ENCODE measurements around the gene PRPF39.
A peak's percentile ranks its signal among the peaks of the same experiment; 100 is the strongest.

PRPF39 gene, protein sequence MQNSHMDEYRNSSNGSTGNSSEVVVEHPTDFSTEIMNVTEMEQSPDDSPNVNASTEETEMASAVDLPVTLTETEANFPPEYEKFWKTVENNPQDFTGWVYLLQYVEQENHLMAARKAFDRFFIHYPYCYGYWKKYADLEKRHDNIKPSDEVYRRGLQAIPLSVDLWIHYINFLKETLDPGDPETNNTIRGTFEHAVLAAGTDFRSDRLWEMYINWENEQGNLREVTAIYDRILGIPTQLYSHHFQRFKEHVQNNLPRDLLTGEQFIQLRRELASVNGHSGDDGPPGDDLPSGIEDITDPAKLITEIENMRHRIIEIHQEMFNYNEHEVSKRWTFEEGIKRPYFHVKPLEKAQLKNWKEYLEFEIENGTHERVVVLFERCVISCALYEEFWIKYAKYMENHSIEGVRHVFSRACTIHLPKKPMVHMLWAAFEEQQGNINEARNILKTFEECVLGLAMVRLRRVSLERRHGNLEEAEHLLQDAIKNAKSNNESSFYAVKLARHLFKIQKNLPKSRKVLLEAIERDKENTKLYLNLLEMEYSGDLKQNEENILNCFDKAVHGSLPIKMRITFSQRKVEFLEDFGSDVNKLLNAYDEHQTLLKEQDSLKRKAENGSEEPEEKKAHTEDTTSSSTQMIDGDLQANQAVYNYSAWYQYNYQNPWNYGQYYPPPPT

DNA sequence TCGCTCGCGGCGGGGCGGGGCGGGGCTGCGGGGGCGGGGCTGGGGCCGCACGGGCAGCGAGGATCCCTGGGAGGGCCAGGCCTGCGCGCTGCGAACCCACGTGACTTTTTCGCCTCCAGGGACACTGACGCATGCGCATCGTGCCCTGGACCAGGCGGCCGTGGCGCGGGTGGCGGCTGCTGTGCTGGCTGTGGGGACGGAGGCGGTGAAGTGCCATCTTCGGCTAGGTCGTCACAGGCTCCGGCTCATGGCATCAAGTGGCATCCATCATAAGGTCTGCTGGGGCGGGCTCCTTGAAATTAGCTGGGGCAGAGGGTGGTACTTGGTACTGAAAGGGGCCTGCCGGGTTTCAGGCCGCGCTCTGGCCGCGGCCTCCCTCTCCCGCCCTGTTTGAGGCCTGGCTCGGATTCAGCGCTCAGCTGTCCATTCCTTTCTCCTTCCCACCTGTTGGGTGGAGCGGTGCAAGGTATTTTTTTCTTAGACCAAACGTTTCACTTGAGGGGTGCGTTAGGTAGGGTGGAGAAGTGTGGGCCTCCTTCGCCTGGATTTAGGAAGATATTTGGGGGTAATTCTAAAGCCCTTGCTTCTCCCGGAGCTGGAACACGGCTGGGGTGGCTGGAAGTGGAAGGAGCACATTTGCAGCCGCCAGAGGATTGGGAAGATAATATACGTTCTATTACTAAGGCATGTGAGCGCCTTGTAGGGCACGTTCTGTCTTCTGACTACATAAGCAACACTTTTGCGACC lies at the start of gene PRPF39:
PRPF39 (plus strand) TSS at position 141 of the 747 bp plus-strand sequence. CDS start 11,124 bp downstream, outside the sequence.
- DNase-seq (ENCODE audit: low read depth in 3 of 3, low spot score in 1 of 3): peak; percentile 88 to 93 (median 92)

DNA sequence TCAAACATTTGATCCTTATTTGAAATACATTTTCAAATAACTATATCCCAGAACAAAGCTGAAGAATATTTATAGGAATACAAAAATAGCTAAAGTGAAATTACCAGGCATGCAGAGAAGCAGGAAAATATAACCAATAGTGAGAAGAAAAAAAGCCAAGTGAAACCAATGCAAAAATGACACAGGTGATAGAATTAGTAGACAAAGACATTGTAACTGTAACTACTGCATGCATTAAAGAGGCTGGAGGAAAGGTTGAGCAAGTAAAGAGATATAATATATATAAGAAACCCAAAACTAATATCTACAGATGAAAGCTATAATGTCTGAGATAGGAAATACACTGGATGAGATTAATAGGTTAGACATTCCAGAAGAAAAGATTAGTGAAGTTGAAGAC lies 49.2 kb upstream of the PRPF39 start:
- no peak for DNase-seq (ENCODE audit: low read depth in 3 of 3, low spot score in 1 of 3)

DNA sequence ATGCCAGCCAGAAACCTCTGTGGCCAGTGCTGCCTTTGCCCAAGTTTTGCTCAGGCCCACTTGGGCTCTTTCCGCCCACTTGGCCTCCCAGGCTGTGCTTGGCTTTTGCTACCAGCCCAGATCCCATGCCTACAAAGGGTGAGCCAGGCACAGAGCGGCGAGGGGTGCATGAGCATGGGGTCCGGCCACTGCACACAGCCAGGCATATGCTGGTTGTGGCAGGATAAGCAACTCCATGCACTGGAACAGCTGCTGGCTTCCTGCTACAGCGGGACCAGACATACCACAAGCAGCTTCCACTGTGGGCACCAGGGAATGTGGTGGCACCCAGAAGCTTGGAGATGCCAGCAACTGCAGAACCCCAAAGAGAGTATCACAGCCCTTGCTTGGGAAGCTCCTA lies 45.7 kb upstream of the PRPF39 start:
- no peak for DNase-seq (ENCODE audit: low read depth in 3 of 3, low spot score in 1 of 3)

DNA sequence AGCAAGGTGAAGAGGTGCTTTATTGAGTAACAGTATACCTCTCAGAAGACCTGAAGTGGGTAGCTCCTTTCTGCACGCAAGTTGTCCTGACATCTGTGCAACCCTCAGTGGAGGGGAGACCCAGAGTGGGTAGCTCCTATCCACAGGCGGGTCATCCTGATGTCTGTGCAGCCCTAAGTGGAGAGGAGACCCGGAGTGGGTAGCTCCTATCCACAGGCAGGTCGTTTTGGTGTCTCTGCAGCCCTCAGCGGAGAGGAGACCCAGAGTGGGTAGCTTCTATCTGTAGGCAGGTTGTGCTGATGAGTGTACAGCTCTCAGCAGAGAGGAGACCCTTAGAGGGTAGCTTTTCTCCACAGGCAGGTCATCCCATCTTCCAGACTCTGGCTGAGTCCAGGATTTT lies 45.1 kb upstream of the PRPF39 start:
- DNase-seq (ENCODE audit: low read depth in 3 of 3, low spot score in 1 of 3): no peak

DNA sequence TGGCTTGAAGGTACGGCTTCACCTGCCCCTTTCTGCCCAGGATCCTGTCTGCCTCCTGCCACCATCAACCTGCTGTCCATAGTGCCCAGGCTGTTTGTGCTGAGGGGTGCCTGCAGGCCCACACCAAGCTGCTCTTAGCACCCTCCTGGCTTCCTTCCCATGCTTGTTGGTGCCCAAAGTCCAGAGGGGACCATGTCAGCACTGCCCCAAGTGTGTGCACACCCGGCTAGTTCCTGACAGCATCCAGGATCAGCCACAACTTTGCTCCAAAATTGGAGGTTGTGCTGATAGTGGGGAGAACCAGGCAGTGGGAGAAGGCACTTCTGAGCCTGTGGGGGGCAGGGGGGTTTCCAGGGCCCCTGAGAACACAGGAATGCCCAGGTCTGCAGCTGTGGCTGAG lies 44.5 kb upstream of the PRPF39 start:
- DNase-seq (ENCODE audit: low read depth in 3 of 3, low spot score in 1 of 3): no peak

DNA sequence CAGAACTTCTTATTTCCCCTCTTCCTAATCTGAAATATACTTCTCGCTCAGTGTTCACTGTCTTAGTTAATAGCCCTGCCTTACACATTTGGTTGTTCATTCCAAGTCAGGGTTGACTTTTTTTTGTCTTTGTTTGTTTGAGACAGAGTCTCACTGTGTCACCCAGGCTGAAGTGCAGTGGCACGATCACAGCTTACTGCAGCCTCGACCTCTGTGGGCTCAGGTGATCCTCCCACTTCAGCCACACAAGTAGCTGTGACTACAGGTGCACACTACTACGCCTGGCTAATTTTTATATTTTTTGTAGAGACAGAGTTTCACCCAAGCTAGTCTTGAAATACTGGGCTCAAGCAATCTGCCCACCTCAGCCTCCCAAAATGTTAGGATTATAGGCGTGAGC lies 42.3 kb upstream of the PRPF39 start:
- no peak for DNase-seq (ENCODE audit: low read depth in 3 of 3, low spot score in 1 of 3)

DNA sequence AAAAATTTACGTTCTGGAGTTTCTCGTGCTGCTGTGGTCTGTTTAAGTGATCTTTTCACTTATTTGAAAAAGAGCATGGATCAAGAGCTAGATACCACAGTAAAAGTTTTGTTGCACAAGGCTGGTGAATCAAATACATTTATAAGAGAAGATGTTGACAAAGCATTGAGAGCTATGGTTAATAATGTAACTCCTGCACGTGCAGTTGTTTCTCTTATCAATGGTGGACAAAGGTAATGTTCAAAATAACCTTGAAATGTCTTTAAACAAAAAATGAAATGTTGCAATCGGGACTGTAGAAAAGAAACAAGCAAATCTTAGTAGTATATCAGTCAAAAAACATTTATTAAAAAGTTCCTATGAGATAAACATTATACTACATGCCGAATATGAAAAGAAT lies 39.3 kb upstream of the PRPF39 start:
- no peak for DNase-seq (ENCODE audit: low read depth in 3 of 3, low spot score in 1 of 3)

DNA sequence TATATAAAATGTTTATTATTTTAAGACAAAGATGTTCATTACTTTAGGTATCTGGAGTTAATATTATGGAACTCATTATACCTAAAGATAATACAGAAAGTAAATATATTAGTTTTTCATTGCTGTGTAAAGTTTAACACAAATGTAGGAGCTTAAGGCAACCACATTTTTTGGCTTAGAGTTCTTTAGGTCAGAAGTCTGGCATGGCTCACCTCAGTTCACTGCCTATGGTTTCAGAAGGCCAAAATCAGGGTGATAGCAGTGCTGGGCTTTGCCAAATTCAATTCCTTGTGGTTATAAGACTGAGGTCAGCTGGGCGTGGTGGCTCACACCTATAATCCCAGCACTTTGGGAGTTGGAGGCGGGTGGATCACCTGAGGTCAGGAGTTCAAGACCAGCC lies 35.5 kb upstream of the PRPF39 start:
- no peak for DNase-seq (ENCODE audit: low read depth in 3 of 3, low spot score in 1 of 3)

DNA sequence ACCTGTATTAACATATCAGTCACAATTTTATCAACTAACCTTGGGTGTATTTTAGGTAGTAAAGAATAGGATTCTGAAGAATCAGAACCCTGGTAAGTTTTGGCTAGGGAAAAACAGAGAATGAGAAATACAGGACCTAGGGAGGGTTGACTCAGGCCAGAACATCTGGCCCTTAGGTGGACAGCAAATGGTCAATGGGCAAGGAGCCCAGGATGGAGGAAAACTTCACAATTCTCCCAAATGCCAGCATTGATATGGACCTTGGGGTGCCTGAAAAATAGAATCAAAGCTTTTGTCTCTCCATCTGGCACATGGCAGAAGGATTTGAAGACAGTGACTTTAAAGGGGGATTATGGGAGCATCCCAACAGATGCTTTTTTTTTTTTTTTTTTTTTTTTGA lies 32.7 kb upstream of the PRPF39 start:
- no peak for DNase-seq (ENCODE audit: low read depth in 3 of 3, low spot score in 1 of 3)

DNA sequence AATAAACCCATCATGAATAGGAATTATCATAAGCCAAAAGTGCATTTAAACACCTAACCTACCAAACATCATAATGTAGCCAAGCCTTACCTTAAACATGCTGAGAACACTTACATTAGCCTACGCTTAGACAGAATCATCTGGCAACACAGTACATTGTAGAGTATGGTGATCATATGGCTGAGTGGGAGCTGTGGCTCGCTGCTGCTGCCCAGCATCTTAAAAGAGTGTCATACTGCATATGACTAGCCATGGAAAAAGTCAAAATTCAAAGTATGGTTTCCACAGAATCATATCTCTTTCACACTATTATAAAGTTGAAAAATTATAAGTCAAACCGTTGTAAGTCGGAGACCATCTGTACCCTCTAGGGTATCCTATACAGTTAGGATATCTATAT lies 32.0 kb upstream of the PRPF39 start:
- no peak for DNase-seq (ENCODE audit: low read depth in 3 of 3, low spot score in 1 of 3)

DNA sequence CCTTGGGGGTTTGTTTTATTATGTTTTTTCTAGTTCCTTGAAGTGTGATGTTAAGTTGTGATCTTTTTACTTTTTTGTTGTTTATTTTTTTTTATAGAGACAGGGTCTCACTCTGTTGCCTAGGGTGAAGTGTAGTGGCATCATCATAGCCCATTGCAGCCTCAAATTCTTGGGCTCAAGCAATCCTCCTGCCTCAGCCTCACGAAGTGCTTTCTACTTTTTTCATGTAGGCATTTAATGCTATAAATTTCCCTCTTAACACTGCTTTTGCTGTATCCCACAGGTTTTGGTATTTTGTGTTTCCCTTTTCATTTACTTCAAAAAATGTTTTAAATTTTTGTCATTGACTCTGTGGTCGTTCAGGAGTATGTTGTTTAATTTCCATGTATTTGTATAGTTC lies 26.6 kb upstream of the PRPF39 start:
- DNase-seq (ENCODE audit: low read depth in 3 of 3, low spot score in 1 of 3): no peak

DNA sequence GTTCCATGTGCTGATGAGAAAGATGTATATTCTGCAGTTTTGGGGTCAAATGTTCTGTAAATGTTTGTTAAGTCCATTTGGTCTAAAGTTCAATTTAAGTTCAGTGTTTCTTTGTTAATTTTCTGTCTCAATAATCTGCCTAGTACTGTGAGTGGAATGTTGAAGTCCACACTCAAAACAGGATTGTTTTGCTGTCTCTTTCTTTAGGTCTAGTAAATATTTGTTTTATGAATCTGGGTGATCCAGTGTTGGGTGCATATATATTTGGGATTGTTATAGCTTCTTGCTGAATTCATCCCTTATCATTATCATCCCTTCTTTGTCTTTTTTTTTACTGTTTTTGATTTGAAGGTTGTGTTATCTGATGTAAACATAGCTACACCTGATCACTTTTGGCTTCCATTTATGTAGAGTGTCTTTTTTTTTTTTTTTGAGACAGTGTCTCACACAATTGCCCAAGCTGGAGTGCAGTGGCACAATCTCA lies 26.0 kb upstream of the PRPF39 start:
- DNase-seq (ENCODE audit: low read depth in 3 of 3, low spot score in 1 of 3): no peak

DNA sequence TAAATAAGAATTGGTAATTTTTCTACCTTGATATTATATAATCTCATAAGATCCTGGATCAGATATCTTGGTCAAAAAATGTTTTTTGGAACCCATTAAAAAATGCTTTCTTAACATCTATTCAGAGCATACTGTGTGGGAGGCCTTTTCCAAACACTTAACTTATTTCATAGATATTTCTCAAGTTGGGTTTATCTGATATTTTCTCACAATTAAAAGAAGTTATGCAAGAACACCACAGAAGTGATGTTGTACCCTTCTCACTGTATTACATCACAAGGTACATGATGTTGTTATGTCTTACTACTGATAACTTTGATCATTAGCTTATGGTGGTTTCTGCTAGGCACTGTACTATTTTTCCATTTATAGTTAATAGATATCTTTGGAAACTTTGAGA lies 23.4 kb upstream of the PRPF39 start:
- no peak for DNase-seq (ENCODE audit: low read depth in 3 of 3, low spot score in 1 of 3)

DNA sequence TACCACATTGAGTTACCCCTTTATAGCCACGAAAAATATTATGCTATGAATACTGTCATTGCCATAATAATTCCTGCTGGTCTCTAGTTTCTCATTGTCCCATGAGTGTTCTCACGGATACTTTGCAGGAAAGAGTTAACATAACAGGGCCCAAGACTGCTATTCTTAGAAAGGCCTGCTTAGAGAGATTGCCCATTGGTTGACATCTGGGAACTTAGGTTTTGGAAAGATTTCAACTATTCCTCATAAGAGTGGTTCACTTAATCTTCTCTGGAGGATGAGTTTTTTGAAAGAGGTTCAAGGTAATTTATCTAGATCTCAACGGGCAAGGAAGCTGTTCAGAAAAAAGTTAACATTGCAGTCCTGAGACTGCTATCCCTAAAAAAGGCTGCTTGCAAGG lies 18.4 kb upstream of the PRPF39 start:
- DNase-seq (ENCODE audit: low read depth in 3 of 3, low spot score in 1 of 3): no peak

DNA sequence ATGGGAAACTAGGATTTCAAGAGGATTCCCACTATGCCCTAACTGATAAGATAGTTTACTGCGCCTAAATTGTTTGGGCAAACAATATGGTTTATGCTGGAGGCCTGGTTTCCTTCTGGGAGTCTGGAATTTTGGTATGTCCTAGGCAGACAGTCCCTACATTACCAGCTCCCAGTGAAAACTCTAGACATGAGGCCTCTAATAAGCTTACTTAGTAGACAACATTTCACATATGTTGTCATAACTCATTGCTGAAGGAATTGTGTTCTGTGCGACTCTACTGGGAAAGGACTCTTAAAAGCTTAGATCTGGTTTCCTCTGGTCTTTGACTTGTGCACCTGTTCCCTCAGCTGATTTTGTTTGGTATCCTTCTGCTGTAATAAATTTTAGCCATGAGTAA lies 18.0 kb upstream of the PRPF39 start:
- no peak for DNase-seq (ENCODE audit: low read depth in 3 of 3, low spot score in 1 of 3)

DNA sequence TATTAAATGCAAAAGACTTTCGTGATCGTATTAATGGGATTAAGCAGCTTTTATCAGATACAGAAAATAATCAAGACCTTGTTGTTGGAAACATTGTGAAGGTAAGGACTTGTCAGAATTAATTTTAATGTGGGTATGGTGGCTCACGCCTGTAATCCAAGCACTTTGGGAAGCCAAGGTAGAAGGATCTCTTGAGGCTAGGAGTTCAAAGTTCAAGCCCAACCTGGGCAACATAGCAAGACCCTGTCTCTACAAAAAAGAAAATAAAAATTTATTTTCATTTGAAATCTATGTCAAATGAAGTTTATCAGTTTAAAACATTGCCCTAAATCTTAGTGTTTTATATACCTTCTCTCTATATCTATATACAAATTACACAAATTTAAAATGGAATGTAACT lies 17.2 kb upstream of the PRPF39 start:
- no peak for DNase-seq (ENCODE audit: low read depth in 3 of 3, low spot score in 1 of 3)

DNA sequence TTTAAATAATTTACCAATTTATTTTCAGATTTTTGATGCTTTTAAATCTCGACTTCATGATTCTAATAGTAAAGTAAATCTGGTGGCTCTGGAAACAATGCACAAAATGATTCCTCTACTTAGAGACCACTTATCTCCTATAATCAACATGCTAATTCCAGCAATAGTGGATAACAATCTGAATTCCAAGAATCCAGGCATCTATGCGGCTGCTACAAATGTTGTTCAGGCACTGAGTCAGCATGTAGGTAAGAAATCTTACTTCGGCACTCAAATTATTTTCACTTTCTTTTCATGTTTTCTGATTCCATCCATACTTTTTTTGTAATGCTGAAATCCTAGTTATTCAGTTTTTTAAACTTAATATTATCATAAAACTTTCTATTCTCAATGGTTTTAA lies 15.5 kb upstream of the PRPF39 start:
- no peak for DNase-seq (ENCODE audit: low read depth in 3 of 3, low spot score in 1 of 3)

DNA sequence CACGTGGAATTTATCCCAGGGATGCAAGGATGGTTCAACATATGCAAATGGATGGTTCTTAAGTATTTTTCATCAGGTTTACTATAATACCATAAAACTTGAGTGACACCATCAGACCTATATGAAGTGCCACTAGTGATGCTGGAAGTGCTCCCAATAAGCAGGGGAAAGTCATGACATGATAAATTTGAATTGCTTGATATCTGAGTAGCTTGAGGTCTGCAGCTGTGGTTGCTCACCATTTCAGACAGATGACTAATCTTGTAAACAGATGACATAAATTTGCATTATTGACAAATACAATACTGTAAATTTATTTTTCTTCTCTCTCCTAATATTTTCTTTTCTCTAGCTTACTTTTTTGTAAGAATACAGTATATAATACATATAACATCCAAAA lies 13.7 kb upstream of the PRPF39 start:
- no peak for DNase-seq (ENCODE audit: low read depth in 3 of 3, low spot score in 1 of 3)

DNA sequence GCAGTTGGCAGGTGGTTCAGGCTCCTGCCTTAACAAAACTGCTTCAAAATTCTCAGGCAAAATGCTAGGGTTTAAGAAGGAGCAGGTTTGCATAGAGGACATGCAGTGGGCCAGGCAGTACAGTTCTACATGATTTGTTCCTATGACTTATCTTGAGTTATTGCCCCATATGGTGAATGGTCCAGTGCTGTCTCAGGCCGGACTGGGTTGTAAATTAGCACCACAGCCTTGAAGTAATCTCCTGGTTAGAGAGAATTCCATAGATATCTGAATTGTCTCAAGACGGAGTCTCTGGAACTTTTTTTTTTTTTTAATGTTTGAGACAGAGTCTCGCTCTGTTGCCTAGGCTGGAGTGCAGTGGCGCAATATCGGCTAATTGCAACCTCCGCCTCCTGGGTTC lies 11.8 kb upstream of the PRPF39 start:
- DNase-seq (ENCODE audit: low read depth in 3 of 3, low spot score in 1 of 3): no peak

DNA sequence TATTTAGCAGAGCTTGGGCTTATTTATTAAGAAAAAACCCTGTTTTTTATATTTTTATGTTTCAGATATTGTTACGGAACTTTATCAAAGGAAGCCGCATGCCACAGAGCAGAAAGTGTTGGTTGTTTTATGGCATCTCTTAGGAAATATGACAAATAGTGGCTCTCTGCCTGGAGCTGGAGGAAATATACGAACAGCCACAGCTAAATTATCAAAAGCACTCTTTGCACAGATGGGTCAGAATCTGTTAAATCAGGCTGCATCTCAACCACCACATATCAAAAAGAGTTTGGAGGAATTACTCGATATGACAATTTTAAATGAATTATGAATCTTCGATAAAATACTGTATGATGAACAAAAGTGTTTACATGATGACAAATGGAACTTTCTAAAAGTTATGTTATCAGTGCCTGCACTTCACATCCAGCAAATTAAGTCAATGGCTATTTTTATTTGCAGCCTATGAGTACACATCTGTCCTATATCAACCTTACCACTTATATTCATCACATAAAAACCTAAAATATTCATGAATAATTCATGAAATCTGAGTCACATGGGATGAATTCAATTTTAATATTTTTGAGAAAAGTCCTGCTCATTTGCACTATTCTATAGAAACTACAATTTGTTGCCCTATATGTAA lies 10.6 kb upstream of the PRPF39 start:
- DNase-seq (ENCODE audit: low read depth in 3 of 3, low spot score in 1 of 3): no peak

DNA sequence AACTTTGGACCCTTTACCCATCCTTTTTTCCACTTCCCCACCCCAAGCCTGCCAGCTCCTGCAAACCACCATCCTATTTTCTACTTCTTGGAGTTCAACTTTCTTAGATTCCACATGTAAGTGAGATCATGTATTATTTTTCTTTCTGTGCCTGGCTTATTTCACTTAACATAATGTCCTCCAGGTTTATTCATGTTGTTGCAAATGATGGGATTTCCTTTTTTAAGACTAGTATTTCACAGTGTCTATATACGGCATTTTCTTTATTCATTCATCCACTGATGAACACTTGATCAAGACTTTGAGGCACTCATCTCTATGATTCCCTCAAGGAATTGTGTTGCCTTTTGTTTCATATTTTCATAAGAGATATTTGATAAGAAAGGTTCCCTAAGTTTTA lies 5.6 kb upstream of the PRPF39 start:
- no peak for DNase-seq (ENCODE audit: low read depth in 3 of 3, low spot score in 1 of 3)

Data from stimulated activated CD4-positive, alpha-beta T cell treated with anti-CD3 and anti-CD28 coated beads, TNF-alpha, amount 100 ng/mL, for 1 hour (primary cell).